H9 (cell line): ENCODE results near the gene PLEKHF1. TPM values are rescaled to one million over a fixed set of nuclear protein-coding genes. Genes with fewer than 3 reads are reported as not detected.

Experiments used
- DNase-seq: peaks from one replicate; pipeline ENCODE4 v3.0.0-alpha.2; 2017
- H2AFZ ChIP-seq: one replicate; pipeline ENCODE4 v1.6.1; 2013; ENCODE audit warnings: mild to moderate bottlenecking, low read length, control low read depth, moderate library complexity
- H2AK5ac ChIP-seq: 2 replicates; pipeline ENCODE4 v1.6.1; 2013; ENCODE audit warnings: low read length, control low read depth, mixed read lengths; ENCODE audit not compliant: insufficient read length
- H2BK120ac ChIP-seq: one replicate; pipeline ENCODE4 v1.6.1; 2013; ENCODE audit warnings: low read depth, mild to moderate bottlenecking, low read length, control low read depth, inconsistent platforms; ENCODE audit not compliant: poor library complexity, severe bottlenecking
- H2BK12ac ChIP-seq: 2 replicates; pipeline ENCODE4 v1.6.1; 2013; ENCODE audit warnings: low read length, control low read depth, mixed read lengths, low read depth; ENCODE audit not compliant: insufficient read length
- H2BK15ac ChIP-seq: 2 replicates; pipeline ENCODE4 v1.6.1; 2013; ENCODE audit warnings: low read depth, low read length, control low read depth
- H2BK20ac ChIP-seq: one replicate; pipeline ENCODE4 v1.6.1; 2013; ENCODE audit warnings: low read depth, mild to moderate bottlenecking, low read length, control low read depth, inconsistent platforms; ENCODE audit not compliant: poor library complexity, severe bottlenecking
- H2BK5ac ChIP-seq: 2 replicates; pipeline ENCODE4 v1.6.1; 2013; ENCODE audit warnings: low read length, control low read depth, mixed read lengths; ENCODE audit not compliant: insufficient read length
- H3K14ac ChIP-seq: 2 replicates; pipeline ENCODE4 v1.6.1; 2013; ENCODE audit warnings: low read length, control low read depth; ENCODE audit not compliant: insufficient read depth
- H3K18ac ChIP-seq: 2 replicates; pipeline ENCODE4 v1.6.1; 2013; ENCODE audit warnings: low read depth, mild to moderate bottlenecking, mixed read lengths, low read length, control low read depth; ENCODE audit not compliant: insufficient read length
- H3K23ac ChIP-seq: 2 replicates; pipeline ENCODE4 v1.6.1; 2013; ENCODE audit warnings: low read length, control low read depth, mixed read lengths, low read depth; ENCODE audit not compliant: insufficient read length
- H3K23me2 ChIP-seq: 2 replicates; pipeline ENCODE4 v1.6.1; 2013; ENCODE audit warnings: low read depth, mild to moderate bottlenecking, mixed read lengths, low read length, control low read depth; ENCODE audit not compliant: insufficient read length, poor library complexity, severe bottlenecking
- H3K27ac ChIP-seq: 2 replicates; pipeline ENCODE4 v1.5.1; 2013; ENCODE audit warnings: low read length, control low read depth, mixed read lengths, low read depth; ENCODE audit not compliant: insufficient read length
- H3K27me3 ChIP-seq: 2 replicates; pipeline ENCODE4 v1.6.1; 2013; ENCODE audit warnings: low read length, control low read depth, inconsistent platforms; ENCODE audit not compliant: insufficient read depth
- H3K4ac ChIP-seq: 2 replicates; pipeline ENCODE4 v1.6.1; 2013; ENCODE audit warnings: low read depth, mild to moderate bottlenecking, control low read depth, inconsistent platforms, low read length, moderate library complexity
- H3K4me1 ChIP-seq: 2 replicates; pipeline ENCODE4 v1.6.1; 2013; ENCODE audit warnings: low read length, control low read depth, inconsistent platforms; ENCODE audit not compliant: insufficient read depth
- H3K4me2 ChIP-seq: 2 replicates; pipeline ENCODE4 v1.6.1; 2013; ENCODE audit warnings: low read length, control low read depth, mixed read lengths; ENCODE audit not compliant: insufficient read length, insufficient read depth
- H3K56ac ChIP-seq: 2 replicates; pipeline ENCODE4 v1.6.1; 2013; ENCODE audit warnings: low read depth, mild to moderate bottlenecking, mixed read lengths, low read length, control low read depth; ENCODE audit not compliant: insufficient read length
- H3K79me1 ChIP-seq: 2 replicates; pipeline ENCODE4 v1.6.1; 2013; ENCODE audit warnings: low read depth, mild to moderate bottlenecking, moderate library complexity, low read length, control low read depth, inconsistent platforms; ENCODE audit not compliant: insufficient read depth, poor library complexity, severe bottlenecking
- H3K79me2 ChIP-seq: 2 replicates; pipeline ENCODE4 v1.6.1; 2013; ENCODE audit warnings: low read length, control low read depth, inconsistent platforms; ENCODE audit not compliant: insufficient read depth
- H3K9ac ChIP-seq: 2 replicates; pipeline ENCODE4 v1.6.1; 2013; ENCODE audit warnings: low read length, control low read depth, mixed read lengths; ENCODE audit not compliant: insufficient read length; ENCODE audit errors: extremely low read depth
- H3K9me3 ChIP-seq: one replicate; pipeline ENCODE4 v1.6.1; 2013; ENCODE audit warnings: low read depth, low read length, inconsistent platforms; ENCODE audit not compliant: control insufficient read depth
- H3T11ph ChIP-seq: one replicate; pipeline ENCODE4 v1.6.1; 2013; ENCODE audit warnings: mild to moderate bottlenecking, low read length, control low read depth, inconsistent platforms
- H4K20me1 ChIP-seq: one replicate; pipeline ENCODE4 v1.6.1; 2013; ENCODE audit not compliant: control insufficient read depth, insufficient read length, insufficient read depth
- H4K5ac ChIP-seq: 2 replicates; pipeline ENCODE4 v1.6.1; 2013; ENCODE audit warnings: low read depth, mild to moderate bottlenecking, mixed read lengths, low read length, control low read depth; ENCODE audit not compliant: insufficient read length
- H4K8ac ChIP-seq: replicated peaks from 2 replicates; pipeline ENCODE4 v1.6.1; 2013; ENCODE audit warnings: low read length, control low read depth, mixed read lengths, low read depth; ENCODE audit not compliant: insufficient read length
- H4K91ac ChIP-seq: 2 replicates; pipeline ENCODE4 v1.6.1; 2013; ENCODE audit warnings: low read depth, mild to moderate bottlenecking, moderate library complexity, mixed read lengths, low read length, control low read depth; ENCODE audit not compliant: insufficient read length
- H3K27ac Mint-ChIP-seq, 3 experiments: 2 replicates in 2 of 3; 3 replicates in 1 of 3; pipeline ENCODE4 v1.8.0; 2020 to 2021; ENCODE audit warnings: mixed read lengths in 3 of 3, mild to moderate bottlenecking in 1 of 3, moderate library complexity in 1 of 3
- H3K27me3 Mint-ChIP-seq: 2 replicates; pipeline ENCODE4 v1.8.0; 2021; ENCODE audit warnings: low read depth, mild to moderate bottlenecking, moderate library complexity, mixed read lengths
- H3K36me3 Mint-ChIP-seq, 3 experiments: 2 replicates in 2 of 3; 3 replicates in 1 of 3; pipeline ENCODE4 v1.8.0; 2020 to 2021; ENCODE audit warnings: low read depth in 3 of 3, mixed read lengths in 3 of 3; ENCODE audit not compliant: insufficient read depth in 1 of 3
- H3K4me1 Mint-ChIP-seq, 2 experiments: 2 replicates each; pipeline ENCODE4 v1.8.0; 2020; ENCODE audit warnings: mixed read lengths in 2 of 2
- H3K4me3 Mint-ChIP-seq, 2 experiments: 2 replicates in 1 of 2; 3 replicates in 1 of 2; pipeline ENCODE4 v1.8.0; 2020 to 2021; ENCODE audit warnings: mild to moderate bottlenecking in 2 of 2, mixed read lengths in 2 of 2, moderate library complexity in 1 of 2
- H3K9me3 Mint-ChIP-seq, 2 experiments: 2 replicates in 1 of 2; 3 replicates in 1 of 2; pipeline ENCODE4 v1.8.0; 2020; ENCODE audit warnings: mild to moderate bottlenecking in 2 of 2, mixed read lengths in 2 of 2, moderate library complexity in 1 of 2
- CTCF ChIP-seq: fragments of 200-600 bp; sonication (generic); conservative IDR thresholded peaks from 3 replicates; pipeline ENCODE4 v1.8.0; 2021; ENCODE audit warnings: antibody characterized with exemption, mild to moderate bottlenecking
- WGBS: extraction: QIAGEN DNeasy Blood & Tissue Kit; methylation state at CpG from one replicate; pipeline ENCODE4 v1.1.7; 2013; ENCODE audit warnings: missing lambda C conversion rate, low lambda C conversion rate, mixed read lengths; ENCODE audit not compliant: insufficient read length; ENCODE audit errors: extremely low coverage; 5-methylcytosine and 5-hydroxymethylcytosine counted together
- total RNA-seq: library from RNA; stranded (reverse); gene quantifications from 2 replicates; pipeline ENCODE4 v1.2.1, GENCODE V29; 2021

Gene PLEKHF1
- total RNA-seq, 1 experiment from 2014 or later, result 4.9 TPM

DNA sequence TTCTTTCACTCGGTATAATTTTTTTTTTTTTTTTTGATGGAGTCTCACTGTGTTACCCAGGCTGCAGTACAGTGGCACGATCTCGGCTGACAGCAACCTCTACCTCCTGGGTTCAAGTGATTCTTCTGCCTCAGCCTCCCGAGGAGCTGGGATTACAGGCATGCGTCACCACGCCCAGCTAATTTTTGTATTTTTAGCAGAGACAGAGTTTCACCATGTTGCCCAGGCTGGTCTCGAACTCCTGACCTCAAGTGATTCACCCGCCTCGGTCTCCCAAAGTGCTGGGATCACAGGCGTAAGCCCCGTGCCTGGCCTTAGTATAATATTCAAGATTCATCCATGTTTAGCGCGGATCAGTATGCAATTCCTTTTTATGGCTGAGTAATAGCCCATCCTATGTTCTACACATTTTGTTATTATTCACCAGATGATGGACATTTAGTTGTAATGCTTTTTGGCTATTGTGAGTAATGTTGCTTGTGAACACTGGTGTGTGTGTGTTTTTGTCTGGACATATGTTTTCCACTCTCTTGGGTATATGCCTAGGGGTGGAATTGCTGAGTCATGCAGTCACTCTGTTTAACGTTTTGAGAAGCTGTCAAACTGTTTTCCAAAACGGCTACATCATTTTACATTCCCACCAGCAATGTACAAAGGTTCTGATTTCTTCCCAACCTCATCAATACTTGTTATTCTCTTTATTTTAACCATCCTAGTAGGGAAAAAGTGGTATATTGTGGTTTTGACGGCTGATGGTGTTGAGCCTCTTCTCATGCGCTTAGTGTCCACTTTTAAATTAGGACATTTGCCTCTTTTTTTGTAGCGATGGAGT, 22.9 kb downstream of the PLEKHF1 start:
- TF ChIP-seq CTCF, result no peak
- no peak overlapping the region for H2AFZ ChIP-seq
- H3K4ac ChIP-seq, result no peak overlapping the region
- H3K18ac ChIP-seq, result no peak overlapping the region
- no peak overlapping the region for H3K14ac ChIP-seq
- Mint-ChIP-seq H3K36me3 (peaks cover 0 to 4% (median 4%) of the 10 kb centered on the region in 3 experiments; a peak in 3 of 7 replicates), H3K27me3 (peaks cover 1% of the 10 kb centered on the region; the same call in 1 of the 2 replicates), H3K9me3 (peaks cover 3 to 18% of the 10 kb centered on the region in 2 experiments; a peak in 4 of 5 replicates), H3K27ac (no peak overlapping the region), H3K4me1 (peaks cover 9 to 12% of the 10 kb centered on the region in 2 experiments), H3K4me3 (no peak overlapping the region)
- H4K91ac ChIP-seq, result no peak overlapping the region
- DNase-seq, result no peak
- H3T11ph ChIP-seq, result no peak overlapping the region
- H3K23me2 ChIP-seq, result no peaks in the 10 kb centered on the region
- no peak overlapping the region for H2BK5ac ChIP-seq
- no peak overlapping the region for H3K27ac ChIP-seq
- no peak overlapping the region for H2BK12ac ChIP-seq
- no peak overlapping the region for H3K9ac ChIP-seq
- peaks cover 2% of the 10 kb centered on the region; the same call in 1 of the 2 replicates for H3K4me1 ChIP-seq
- no peak overlapping the region for H3K4me2 ChIP-seq
- H2BK120ac ChIP-seq, result no peak overlapping the region
- no peaks in the 10 kb centered on the region for H4K20me1 ChIP-seq
- H3K56ac ChIP-seq, result no peak overlapping the region
- H2BK20ac ChIP-seq, result no peak overlapping the region
- H3K79me2 ChIP-seq, result no peaks in the 10 kb centered on the region
- no peak overlapping the region for H3K23ac ChIP-seq
- H3K27me3 ChIP-seq, result no peaks in the 10 kb centered on the region
- H4K5ac ChIP-seq, result no peak overlapping the region
- no peak overlapping the region for H2AK5ac ChIP-seq
- H3K79me1 ChIP-seq, result no peaks in the 10 kb centered on the region
- H2BK15ac ChIP-seq, result no peak overlapping the region
- no peak overlapping the region for H4K8ac ChIP-seq
- no peaks in the 10 kb centered on the region for H3K9me3 ChIP-seq
- WGBS, result no CpG with 5 or more reads among the region's 18 CpGs
